ENCODE results near the gene NTMT1.

DNA sequence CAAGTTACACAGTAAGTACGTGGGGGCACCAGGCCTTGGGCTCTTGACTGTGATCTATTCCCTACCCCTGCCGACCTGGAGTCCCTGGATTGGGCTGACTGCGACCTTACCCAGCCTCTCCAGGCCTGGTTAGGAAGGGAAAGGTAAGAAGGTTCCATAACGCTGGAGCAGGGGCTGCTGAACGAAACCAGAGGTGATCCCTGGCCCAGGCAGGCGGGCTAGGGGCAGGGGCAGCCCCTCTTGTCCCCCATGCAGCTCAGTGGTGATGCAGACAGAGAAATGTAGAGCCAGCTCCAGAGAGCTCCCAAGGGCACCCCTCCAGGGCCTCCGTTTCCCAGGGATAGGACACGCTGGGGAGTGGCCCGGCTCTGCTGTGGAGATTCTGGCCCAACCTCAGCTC, 53.6 kb downstream of the NTMT1 start:
- TF ChIP-seq, protein P1, sequence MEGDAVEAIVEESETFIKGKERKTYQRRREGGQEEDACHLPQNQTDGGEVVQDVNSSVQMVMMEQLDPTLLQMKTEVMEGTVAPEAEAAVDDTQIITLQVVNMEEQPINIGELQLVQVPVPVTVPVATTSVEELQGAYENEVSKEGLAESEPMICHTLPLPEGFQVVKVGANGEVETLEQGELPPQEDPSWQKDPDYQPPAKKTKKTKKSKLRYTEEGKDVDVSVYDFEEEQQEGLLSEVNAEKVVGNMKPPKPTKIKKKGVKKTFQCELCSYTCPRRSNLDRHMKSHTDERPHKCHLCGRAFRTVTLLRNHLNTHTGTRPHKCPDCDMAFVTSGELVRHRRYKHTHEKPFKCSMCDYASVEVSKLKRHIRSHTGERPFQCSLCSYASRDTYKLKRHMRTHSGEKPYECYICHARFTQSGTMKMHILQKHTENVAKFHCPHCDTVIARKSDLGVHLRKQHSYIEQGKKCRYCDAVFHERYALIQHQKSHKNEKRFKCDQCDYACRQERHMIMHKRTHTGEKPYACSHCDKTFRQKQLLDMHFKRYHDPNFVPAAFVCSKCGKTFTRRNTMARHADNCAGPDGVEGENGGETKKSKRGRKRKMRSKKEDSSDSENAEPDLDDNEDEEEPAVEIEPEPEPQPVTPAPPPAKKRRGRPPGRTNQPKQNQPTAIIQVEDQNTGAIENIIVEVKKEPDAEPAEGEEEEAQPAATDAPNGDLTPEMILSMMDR (conservative IDR thresholded peaks at IDR 0.05; ENCODE audit: low read depth, low read length): no peak
- TF ChIP-seq EZH2 (IDR thresholded peaks at IDR 0.05; ENCODE audit: borderline replicate concordance, low read depth, low read length, poor library complexity, severe bottlenecking): no peak
